ENCODE data around the gene CTNNBL1. TPM values are rescaled to one million over a fixed set of nuclear protein-coding genes. Genes with fewer than 3 reads are reported as not detected.

CTNNBL1 gene
- total and polyA plus RNA-seq, 8 donors = 36.0 to 63.6 (median 50.1) TPM

DNA sequence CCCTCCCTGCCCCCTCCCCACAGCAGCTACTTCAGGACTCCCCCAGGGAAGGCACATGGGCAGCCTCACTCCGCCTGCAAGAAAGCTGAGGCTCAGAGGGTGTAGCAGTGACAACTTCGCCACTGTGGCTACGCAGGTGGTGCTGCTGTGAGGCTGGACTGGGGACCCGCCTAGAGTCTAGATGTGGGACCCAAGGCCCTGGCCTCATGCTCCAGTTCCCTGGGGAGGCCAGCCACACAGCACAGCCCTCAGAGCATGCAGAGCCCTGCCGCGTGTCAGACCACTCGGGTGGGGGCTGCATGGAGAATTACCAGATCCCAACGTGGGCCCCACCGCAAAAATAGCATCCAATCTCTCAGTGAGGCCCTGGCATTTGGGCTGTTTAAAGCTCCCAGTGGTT is 178.3 kb downstream of the CTNNBL1 start:
- no peaks in the 10 kb centered on the region for H3K27me3 ChIP-seq
- H3K9me3 ChIP-seq = no peaks in the 10 kb centered on the region
- H3K27ac ChIP-seq = no peak overlapping the region
- ATAC-seq = no peak
- H3K4me1 ChIP-seq = no peaks in the 10 kb centered on the region
- intact Hi-C loops (cut with DNase I) = no loop called here
- peaks cover 0 to 67% of the 10 kb centered on the region in 2 donors for H3K36me3 ChIP-seq
- DNase-seq = no peak
- H3K4me3 ChIP-seq = no peak overlapping the region
- no peak for TF ChIP-seq CTCF (IDR thresholded peaks at IDR 0.05)

- H3K36me3 ChIP-seq = peaks cover 0 to 59% of the 10 kb centered on the region in 2 donors
- no peak overlapping the region for H3K4me3 ChIP-seq
- H3K27me3 ChIP-seq = no peaks in the 10 kb centered on the region
- DNase-seq (no peak), ATAC-seq (no peak)
- intact Hi-C loops (cut with DNase I) = no loop called here
- no peaks in the 10 kb centered on the region for H3K4me1 ChIP-seq
- no peak overlapping the region for H3K27ac ChIP-seq
- no peaks in the 10 kb centered on the region for H3K9me3 ChIP-seq
- no peak for TF ChIP-seq CTCF (IDR thresholded peaks at IDR 0.05)
These were observed 180.1 kb downstream of the CTNNBL1 start for GRCh38 chr20:37873884-37874283.

DNA sequence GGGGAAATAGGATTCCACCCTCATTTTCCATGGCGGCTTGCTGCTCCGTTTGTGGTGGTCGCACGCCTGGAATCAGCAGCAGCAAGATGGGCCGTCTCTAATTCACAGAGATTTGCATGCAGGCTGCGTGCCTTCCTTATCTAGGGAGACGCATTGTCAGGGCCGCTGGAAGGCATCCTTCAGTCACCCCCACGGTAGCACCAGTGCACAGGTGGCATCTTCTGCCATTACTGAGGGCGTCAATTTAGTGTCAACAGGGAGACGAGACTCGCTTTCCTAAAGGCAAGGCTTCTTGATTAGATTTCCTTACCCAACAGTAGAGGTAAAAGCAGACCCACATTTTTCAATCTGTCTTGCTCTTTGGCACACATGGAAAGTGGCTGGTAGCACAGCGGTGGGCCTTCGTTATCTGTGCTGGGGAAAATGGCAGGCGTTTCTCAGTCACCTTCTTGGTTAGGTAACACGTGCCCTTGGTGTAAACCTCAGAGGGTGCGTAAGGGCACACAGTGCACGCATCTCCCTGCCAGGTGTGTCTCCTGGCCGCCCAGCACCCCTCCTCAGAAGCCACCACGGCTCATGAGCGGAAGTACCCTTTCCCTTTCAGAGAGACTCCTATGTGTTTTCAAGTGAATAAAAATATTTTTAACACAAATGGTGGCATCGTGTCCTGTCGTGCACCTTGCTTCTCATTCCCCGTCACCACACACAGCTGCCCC is 181.8 kb downstream of the CTNNBL1 start:
- no peak for TF ChIP-seq CTCF (IDR thresholded peaks at IDR 0.05)
- Histone ChIP-seq H3K4me1 (no peaks in the 10 kb centered on the region), H3K27ac (no peak overlapping the region), H3K27me3 (no peaks in the 10 kb centered on the region), H3K9me3 (no peaks in the 10 kb centered on the region), H3K4me3 (no peak overlapping the region), H3K36me3 (peaks cover 0 to 45% of the 10 kb centered on the region in 2 donors)
- intact Hi-C loops (cut with DNase I) = no loop called here
- ATAC-seq (no peak), DNase-seq (no peak)

DNA sequence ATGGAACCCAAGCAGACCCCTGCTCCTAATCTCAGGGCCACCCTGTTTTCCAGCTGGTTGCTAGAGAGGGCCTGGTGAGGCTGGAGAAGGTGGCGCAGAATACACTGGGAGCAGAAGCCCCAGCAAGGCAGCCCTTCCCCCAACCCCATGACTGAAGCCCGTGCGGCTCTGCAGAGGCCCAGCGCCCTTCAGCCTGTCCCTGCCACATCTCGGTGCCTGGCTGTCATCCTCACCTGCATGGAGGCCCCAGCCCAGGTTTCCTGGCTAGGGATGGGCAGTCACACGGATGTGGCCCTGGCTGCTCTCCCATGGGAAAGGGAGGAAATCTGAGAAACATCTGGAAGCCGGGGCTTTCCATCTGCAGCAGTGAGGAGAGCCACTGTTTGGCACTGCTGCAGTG is 183.0 kb downstream of the CTNNBL1 start:
- ATAC-seq (no peak), DNase-seq (no peak)
- intact Hi-C loops (cut with DNase I) = no loop called here

More for the DNA sequence above, 183.0 kb downstream of the CTNNBL1 start:
- Histone ChIP-seq H3K4me1 (no peaks in the 10 kb centered on the region), H3K4me3 (no peak overlapping the region), H3K9me3 (no peaks in the 10 kb centered on the region), H3K27me3 (no peaks in the 10 kb centered on the region), H3K27ac (no peak overlapping the region), H3K36me3 (peaks cover 0 to 32% of the 10 kb centered on the region in 2 donors)
- no peak for TF ChIP-seq CTCF (IDR thresholded peaks at IDR 0.05)

All from left lung (tissue), 10 donors.